Measurements from ENCODE around the gene FTO.

The FTO gene

GRCh38 chr16:53922807-53923571 is 219.0 kb downstream of the FTO start:
- no peak for DNase-seq
- H3K9me3 ChIP-seq = no peaks in the 10 kb centered on the region
- TF ChIP-seq CTCF (IDR thresholded peaks at IDR 0.05) = no peak
- no peak overlapping the region for H3K4me3 ChIP-seq
- intact Hi-C loops (cut with DNase I; ENCODE audit: low total_unique reads) = no loop called here
- no peaks in the 10 kb centered on the region for H3K27me3 ChIP-seq
- H3K36me3 ChIP-seq = no peaks in the 10 kb centered on the region
- no peak overlapping the region for H3K27ac ChIP-seq
- peaks cover 0 to 10% (median 0%) of the 10 kb centered on the region in 4 donors for H3K4me1 ChIP-seq

GRCh38 chr16:53924331-53925106 is 220.6 kb downstream of the FTO start:
- no peak for DNase-seq
- Histone ChIP-seq H3K27me3 (no peaks in the 10 kb centered on the region), H3K36me3 (no peaks in the 10 kb centered on the region), H3K4me1 (peaks cover 0 to 10% (median 0%) of the 10 kb centered on the region in 4 donors), H3K9me3 (no peaks in the 10 kb centered on the region), H3K27ac (no peak overlapping the region), H3K4me3 (no peak overlapping the region)
- intact Hi-C loops (cut with DNase I; ENCODE audit: low total_unique reads) = no loop called here
- no peak for TF ChIP-seq CTCF (IDR thresholded peaks at IDR 0.05)

DNA sequence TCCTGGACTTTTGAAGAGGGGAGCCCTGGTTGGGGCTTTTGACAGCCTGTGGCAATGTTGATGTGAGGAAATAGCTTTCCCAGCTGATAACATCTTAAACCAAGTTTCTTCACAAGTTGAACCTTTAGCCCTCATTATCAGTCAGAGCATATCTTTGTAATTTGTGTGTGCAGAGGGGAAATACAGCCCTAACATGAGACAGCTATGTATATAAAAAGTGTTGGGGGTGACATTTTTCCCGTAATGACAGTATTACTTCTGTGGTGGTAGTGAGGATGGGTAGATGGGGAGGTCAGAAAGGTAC is 221.1 kb downstream of the FTO start:
- intact Hi-C loops (cut with DNase I; ENCODE audit: low total_unique reads) = no loop called here
- Histone ChIP-seq H3K4me3 (no peak overlapping the region), H3K27me3 (no peaks in the 10 kb centered on the region), H3K27ac (no peak overlapping the region), H3K36me3 (no peaks in the 10 kb centered on the region), H3K9me3 (no peaks in the 10 kb centered on the region), H3K4me1 (peaks cover 0 to 10% (median 0%) of the 10 kb centered on the region in 4 donors)
- no peak for DNase-seq
- no peak for TF ChIP-seq CTCF (IDR thresholded peaks at IDR 0.05)

DNA sequence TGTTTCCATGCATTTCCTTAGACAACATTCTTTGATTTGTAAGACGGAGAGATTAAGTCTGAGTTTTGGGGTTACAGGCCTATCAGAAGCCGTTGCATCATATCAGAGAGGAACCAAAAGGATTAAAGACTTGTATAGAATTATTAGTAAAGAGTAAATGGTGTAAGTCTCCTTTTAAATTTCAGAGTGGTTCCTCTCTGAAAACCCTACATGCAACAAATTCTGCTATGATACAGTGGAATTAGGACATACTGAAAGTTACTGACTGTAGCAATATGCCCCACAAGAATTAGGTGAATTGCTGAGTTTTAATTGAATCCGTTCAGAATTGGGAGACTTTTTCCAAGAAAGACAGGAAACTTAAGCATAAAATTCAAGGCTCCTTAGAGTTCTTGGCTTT is 221.6 kb downstream of the FTO start:
- no peaks in the 10 kb centered on the region for H3K9me3 ChIP-seq
- H3K36me3 ChIP-seq = no peaks in the 10 kb centered on the region
- peaks cover 0 to 10% (median 0%) of the 10 kb centered on the region in 4 donors for H3K4me1 ChIP-seq
- H3K4me3 ChIP-seq = no peak overlapping the region
- H3K27me3 ChIP-seq = no peaks in the 10 kb centered on the region
- intact Hi-C loops (cut with DNase I; ENCODE audit: low total_unique reads) = no loop called here
- no peak for DNase-seq
- H3K27ac ChIP-seq = no peak overlapping the region
- no peak for TF ChIP-seq CTCF (IDR thresholded peaks at IDR 0.05)

- Histone ChIP-seq H3K4me3 (no peak overlapping the region), H3K27me3 (no peaks in the 10 kb centered on the region), H3K4me1 (peaks cover 0 to 10% (median 0%) of the 10 kb centered on the region in 4 donors), H3K9me3 (no peaks in the 10 kb centered on the region), H3K27ac (no peak overlapping the region), H3K36me3 (no peaks in the 10 kb centered on the region)
- DNase-seq = no peak
- no peak for TF ChIP-seq CTCF (IDR thresholded peaks at IDR 0.05)
- intact Hi-C loops (cut with DNase I; ENCODE audit: low total_unique reads) = no loop called here
Measured at GRCh38 chr16:53926209-53926608, 222.3 kb downstream of the FTO start.
